SK-N-MC (cell line): ENCODE results near the gene CLASRP.

Experiments used
- EZH2 ChIP-seq: fragments of 200-600 bp; sonication (generic); IDR thresholded peaks from one replicate; pipeline ENCODE4 v1.6.1; 2017; ENCODE audit warnings: antibody characterized with exemption
- POLR2AphosphoS5 ChIP-seq: IDR thresholded peaks from 2 replicates; pipeline ENCODE4 v1.6.1; 2012; ENCODE audit warnings: mild to moderate bottlenecking, low read depth, low read length, borderline replicate concordance

- TF ChIP-seq EZH2 (no peak), POLR2AphosphoS5 (no peak)
These were observed 80.7 kb downstream of the CLASRP start for GRCh38 chr19:45119582-45119981.
